K562 (cell line): ENCODE results near the gene TMED6. TPM values are rescaled to one million over a fixed set of nuclear protein-coding genes. Genes with fewer than 3 reads are reported as not detected.

Source experiments
- ATF6 ChIP-seq: sonication (generic); formaldehyde crosslinking; IDR thresholded peaks from 2 replicates; pipeline ENCODE4 v1.4.0; 2020; ENCODE audit warnings: mild to moderate bottlenecking, missing genetic modification reagents
- BRD9 ChIP-seq: fragments of 450-650 bp; IDR thresholded peaks from 2 replicates; pipeline ENCODE4 v1.6.1; 2018; ENCODE audit warnings: low read depth; ENCODE audit not compliant: partially characterized antibody
- CAMTA2 ChIP-seq: fragments of 250-450 bp; sonication (Bioruptor Pico); conservative IDR thresholded peaks from 2 replicates; pipeline ENCODE4 v1.5.1; 2022
- CBX1 ChIP-seq: sonication (generic); IDR thresholded peaks from 2 replicates; pipeline ENCODE4 v1.6.1; 2016; ENCODE audit warnings: antibody characterized with exemption, low read depth, mild to moderate bottlenecking
- DLX4 ChIP-seq: fragments of 250-450 bp; sonication (Bioruptor Pico); IDR thresholded peaks from 2 replicates; pipeline ENCODE4 v1.6.1; 2021; ENCODE audit warnings: mild to moderate bottlenecking
- NFYB ChIP-seq: IDR thresholded peaks from 2 replicates; pipeline ENCODE4 v1.6.1; 2011; ENCODE audit warnings: mild to moderate bottlenecking, moderate library complexity; ENCODE audit not compliant: insufficient read length; ENCODE audit errors: extremely low read depth
- POLR2AphosphoS5 ChIP-seq: IDR thresholded peaks from 2 replicates; pipeline ENCODE4 v1.6.1; 2011; ENCODE audit warnings: mild to moderate bottlenecking, low read depth, low read length, moderate library complexity; ENCODE audit not compliant: control insufficient read depth, insufficient read depth
- SNRNP70 ChIP-seq: fragments of 200-400 bp; formaldehyde crosslinking; optimal IDR thresholded peaks from 2 replicates; pipeline ENCODE3; 2017; ENCODE audit warnings: low read depth, low read length
- SP2 ChIP-seq: IDR thresholded peaks from 2 replicates; pipeline ENCODE4 v1.6.1; 2011; ENCODE audit warnings: mild to moderate bottlenecking, low read depth, low read length, moderate library complexity; ENCODE audit not compliant: poor library complexity, severe bottlenecking; ENCODE audit errors: extremely low read depth
- TFAM ChIP-seq: fragments of 250-450 bp; sonication (Bioruptor Pico); conservative IDR thresholded peaks from 2 replicates; pipeline ENCODE4 v1.5.0; 2021; ENCODE audit warnings: mild to moderate bottlenecking, moderate library complexity
- ZKSCAN3 ChIP-seq: fragments of 250-450 bp; sonication (Bioruptor Pico); IDR thresholded peaks from 2 replicates; pipeline ENCODE4 v1.4.0; 2020
- ZNF12 ChIP-seq: sonication (generic); formaldehyde crosslinking; IDR thresholded peaks from 2 replicates; pipeline ENCODE4 v1.4.0; 2020; ENCODE audit warnings: mild to moderate bottlenecking, missing genetic modification reagents
- ZNF699 ChIP-seq: fragments of 250-450 bp; sonication (Bioruptor Pico); IDR thresholded peaks from 2 replicates; pipeline ENCODE4 v1.8.0; 2021; ENCODE audit warnings: mild to moderate bottlenecking, moderate library complexity; ENCODE audit not compliant: insufficient replicate concordance
- polyA plus RNA-seq, 8 experiments: library from polyadenylated mRNA; depleted of rRNA in 4 of 8; stranded (reverse) in 5 of 8; unstranded in 3 of 8; fragments of >200 nt; fragmentation: Nextera tagmentation in 2 of 8; fragmentation: Illumina TruSeq in 1 of 8; extraction: Ambion mirVana in 2 of 8; extraction: Trizol in 1 of 8; gene quantifications; 2 replicates each; pipeline versions ENCODE4 v1.2.1 to v1.2.3, GENCODE V29; 2011 to 2014; ENCODE audit warnings: inconsistent platforms in 1 of 8, missing spikeins in 1 of 8
- total RNA-seq, 7 experiments: library from RNA; depleted of rRNA in 6 of 7; stranded (reverse); fragments of >200 nt in 6 of 7; fragmentation: Illumina TruSeq in 2 of 7; extraction: Trizol in 2 of 7; gene quantifications; 2 replicates each; pipeline versions ENCODE4 v1.2.1 to v1.2.3, GENCODE V29; 2011 to 2021; ENCODE audit warnings: low replicate concordance in 1 of 7
- TF ChIP-seq, protein P1 (sequence below): sonication (generic); formaldehyde crosslinking; IDR thresholded peaks from 2 replicates; pipeline ENCODE4 v1.8.0; 2023; ENCODE audit warnings: mild to moderate bottlenecking, missing genetic modification reagents
- TF ChIP-seq, protein P2 (sequence below): IDR thresholded peaks from 2 replicates; pipeline ENCODE4 v1.6.1; 2016; ENCODE audit warnings: missing genetic modification characterization, missing compliant biosample characterization
- TF ChIP-seq, protein P3 (sequence below): fragments of 200-400 bp; formaldehyde crosslinking; IDR thresholded peaks from 2 replicates; pipeline ENCODE4 v1.6.1; 2017; ENCODE audit warnings: mild to moderate bottlenecking, low read depth, low read length, moderate library complexity
- TF ChIP-seq, protein P4 (sequence below): fragments of 450-650 bp; IDR thresholded peaks from 2 replicates; pipeline ENCODE4 v1.6.1; 2014; ENCODE audit warnings: low read depth, mild to moderate bottlenecking, moderate library complexity, borderline replicate concordance

Gene TMED6
- total and polyA plus RNA-seq, 9 of the 15 experiments (the other 6 are each of a cell fraction or from before 2014, with no cell fraction given), result 0.14 to 0.45 (median 0.25) TPM; not detected in 2

DNA sequence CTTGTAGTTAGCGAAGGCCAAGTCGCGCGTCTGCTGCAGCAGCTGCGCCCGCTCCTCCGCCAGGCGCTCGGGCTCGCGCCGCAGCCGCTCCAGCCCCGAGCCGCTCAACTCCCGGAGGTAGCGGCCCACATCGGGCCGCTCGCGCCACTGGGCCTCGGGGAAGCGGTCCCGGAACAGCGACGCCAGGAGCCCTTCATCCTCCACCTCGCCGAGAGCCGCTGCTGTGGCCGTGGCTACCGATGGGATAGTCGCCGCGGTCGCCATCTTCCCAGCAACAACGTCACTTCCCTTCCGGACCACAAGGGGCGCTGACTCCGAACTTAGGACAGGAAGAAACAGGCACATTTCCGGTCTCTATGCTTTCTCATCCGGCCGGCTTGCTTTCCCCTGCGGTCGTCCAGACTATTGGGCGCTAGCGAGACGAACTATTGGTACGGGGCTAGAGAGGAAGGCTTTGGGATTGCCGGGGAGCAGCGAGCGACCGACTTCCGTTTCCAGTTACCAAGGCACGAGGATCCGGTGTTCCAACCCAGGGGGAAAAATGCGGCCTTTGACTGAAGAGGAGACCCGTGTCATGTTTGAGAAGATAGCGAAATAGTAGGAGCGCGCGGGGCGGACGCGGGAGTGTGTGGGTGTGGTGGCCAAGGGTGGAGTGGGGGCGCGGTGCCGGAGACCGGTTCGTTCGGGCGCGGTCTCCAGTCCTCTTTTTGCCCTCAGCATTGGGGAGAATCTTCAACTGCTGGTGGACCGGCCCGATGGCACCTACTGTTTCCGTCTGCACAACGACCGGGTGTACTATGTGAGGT, 12.1 kb downstream of the TMED6 start, which contains the start of the genes COG8 and NIP7 (continued):
- TF ChIP-seq ATF6 (CRISPR knock-in tag), result no peak
- TF ChIP-seq, protein P1, sequence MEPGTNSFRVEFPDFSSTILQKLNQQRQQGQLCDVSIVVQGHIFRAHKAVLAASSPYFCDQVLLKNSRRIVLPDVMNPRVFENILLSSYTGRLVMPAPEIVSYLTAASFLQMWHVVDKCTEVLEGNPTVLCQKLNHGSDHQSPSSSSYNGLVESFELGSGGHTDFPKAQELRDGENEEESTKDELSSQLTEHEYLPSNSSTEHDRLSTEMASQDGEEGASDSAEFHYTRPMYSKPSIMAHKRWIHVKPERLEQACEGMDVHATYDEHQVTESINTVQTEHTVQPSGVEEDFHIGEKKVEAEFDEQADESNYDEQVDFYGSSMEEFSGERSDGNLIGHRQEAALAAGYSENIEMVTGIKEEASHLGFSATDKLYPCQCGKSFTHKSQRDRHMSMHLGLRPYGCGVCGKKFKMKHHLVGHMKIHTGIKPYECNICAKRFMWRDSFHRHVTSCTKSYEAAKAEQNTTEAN, result no peak
- TF ChIP-seq ZNF12 (CRISPR knock-in tag), result peak; percentile 48; the same call in 1 of the 2 replicates
- TF ChIP-seq, protein P2, sequence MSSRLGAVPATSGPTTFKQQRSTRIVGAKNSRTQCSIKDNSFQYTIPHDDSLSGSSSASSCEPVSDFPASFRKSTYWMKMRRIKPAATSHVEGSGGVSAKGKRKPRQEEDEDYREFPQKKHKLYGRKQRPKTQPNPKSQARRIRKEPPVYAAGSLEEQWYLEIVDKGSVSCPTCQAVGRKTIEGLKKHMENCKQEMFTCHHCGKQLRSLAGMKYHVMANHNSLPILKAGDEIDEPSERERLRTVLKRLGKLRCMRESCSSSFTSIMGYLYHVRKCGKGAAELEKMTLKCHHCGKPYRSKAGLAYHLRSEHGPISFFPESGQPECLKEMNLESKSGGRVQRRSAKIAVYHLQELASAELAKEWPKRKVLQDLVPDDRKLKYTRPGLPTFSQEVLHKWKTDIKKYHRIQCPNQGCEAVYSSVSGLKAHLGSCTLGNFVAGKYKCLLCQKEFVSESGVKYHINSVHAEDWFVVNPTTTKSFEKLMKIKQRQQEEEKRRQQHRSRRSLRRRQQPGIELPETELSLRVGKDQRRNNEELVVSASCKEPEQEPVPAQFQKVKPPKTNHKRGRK (tag), result no peak
- TF ChIP-seq POLR2AphosphoS5, result peak; percentile 89
- no peak for TF ChIP-seq SNRNP70
- peak; percentile 18 for TF ChIP-seq BRD9
- no peak for TF ChIP-seq DLX4 (CRISPR knock-in tag)
- no peak for TF ChIP-seq TFAM (CRISPR knock-in tag)
- peak; percentile 69; the same call in 1 of the 2 replicates for TF ChIP-seq CBX1
- TF ChIP-seq, protein P3, sequence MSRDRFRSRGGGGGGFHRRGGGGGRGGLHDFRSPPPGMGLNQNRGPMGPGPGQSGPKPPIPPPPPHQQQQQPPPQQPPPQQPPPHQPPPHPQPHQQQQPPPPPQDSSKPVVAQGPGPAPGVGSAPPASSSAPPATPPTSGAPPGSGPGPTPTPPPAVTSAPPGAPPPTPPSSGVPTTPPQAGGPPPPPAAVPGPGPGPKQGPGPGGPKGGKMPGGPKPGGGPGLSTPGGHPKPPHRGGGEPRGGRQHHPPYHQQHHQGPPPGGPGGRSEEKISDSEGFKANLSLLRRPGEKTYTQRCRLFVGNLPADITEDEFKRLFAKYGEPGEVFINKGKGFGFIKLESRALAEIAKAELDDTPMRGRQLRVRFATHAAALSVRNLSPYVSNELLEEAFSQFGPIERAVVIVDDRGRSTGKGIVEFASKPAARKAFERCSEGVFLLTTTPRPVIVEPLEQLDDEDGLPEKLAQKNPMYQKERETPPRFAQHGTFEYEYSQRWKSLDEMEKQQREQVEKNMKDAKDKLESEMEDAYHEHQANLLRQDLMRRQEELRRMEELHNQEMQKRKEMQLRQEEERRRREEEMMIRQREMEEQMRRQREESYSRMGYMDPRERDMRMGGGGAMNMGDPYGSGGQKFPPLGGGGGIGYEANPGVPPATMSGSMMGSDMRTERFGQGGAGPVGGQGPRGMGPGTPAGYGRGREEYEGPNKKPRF, result no peak
- TF ChIP-seq NFYB, result peak; percentile 3
- peak; percentile 94 for TF ChIP-seq SP2
- TF ChIP-seq ZKSCAN3 (CRISPR knock-in tag), result no peak
- no peak for TF ChIP-seq ZNF699 (CRISPR knock-in tag)
- no peak for TF ChIP-seq CAMTA2 (CRISPR knock-in tag)
- TF ChIP-seq, protein P4, sequence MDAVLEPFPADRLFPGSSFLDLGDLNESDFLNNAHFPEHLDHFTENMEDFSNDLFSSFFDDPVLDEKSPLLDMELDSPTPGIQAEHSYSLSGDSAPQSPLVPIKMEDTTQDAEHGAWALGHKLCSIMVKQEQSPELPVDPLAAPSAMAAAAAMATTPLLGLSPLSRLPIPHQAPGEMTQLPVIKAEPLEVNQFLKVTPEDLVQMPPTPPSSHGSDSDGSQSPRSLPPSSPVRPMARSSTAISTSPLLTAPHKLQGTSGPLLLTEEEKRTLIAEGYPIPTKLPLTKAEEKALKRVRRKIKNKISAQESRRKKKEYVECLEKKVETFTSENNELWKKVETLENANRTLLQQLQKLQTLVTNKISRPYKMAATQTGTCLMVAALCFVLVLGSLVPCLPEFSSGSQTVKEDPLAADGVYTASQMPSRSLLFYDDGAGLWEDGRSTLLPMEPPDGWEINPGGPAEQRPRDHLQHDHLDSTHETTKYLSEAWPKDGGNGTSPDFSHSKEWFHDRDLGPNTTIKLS, result peak; percentile 92; the same call in 1 of the 2 replicates
